Smooth muscle cell (in vitro differentiated cells): ENCODE results near the gene AHCTF1. TPM values are rescaled to one million over a fixed set of nuclear protein-coding genes. Genes with fewer than 3 reads are reported as not detected.

Experiments
- DNase-seq: peaks from one replicate; lab custom pipeline; 2025; ENCODE audit not compliant: unreplicated experiment; lab: John Stamatoyannopoulos, UW
- H2AFZ ChIP-seq: fragments of 200-600 bp; sonication (generic); 2 replicates; pipeline ENCODE4 v1.6.0; 2016; ENCODE audit warnings: antibody characterized with exemption, low read depth, mild to moderate bottlenecking
- H3F3A ChIP-seq: fragments of 200-600 bp; sonication (generic); 2 replicates; pipeline ENCODE4 v1.6.0; 2017; ENCODE audit warnings: antibody characterized with exemption, low read depth
- H3K27ac ChIP-seq: fragments of 200-600 bp; sonication (generic); 2 replicates; pipeline ENCODE4 v1.5.1; 2016; ENCODE audit warnings: low read depth, mild to moderate bottlenecking
- H3K27me3 ChIP-seq: fragments of 200-600 bp; sonication (generic); 2 replicates; pipeline ENCODE4 v1.6.1; 2016; ENCODE audit warnings: low read depth, mild to moderate bottlenecking
- H3K36me3 ChIP-seq: fragments of 200-600 bp; sonication (generic); 2 replicates; pipeline ENCODE4 v1.5.1; 2016; ENCODE audit warnings: low read depth
- H3K4me1 ChIP-seq: fragments of 200-600 bp; sonication (generic); 2 replicates; pipeline ENCODE4 v1.5.1; 2016; ENCODE audit warnings: low read depth
- H3K4me2 ChIP-seq: fragments of 200-600 bp; sonication (generic); 2 replicates; pipeline ENCODE4 v1.6.0; 2016; ENCODE audit warnings: mild to moderate bottlenecking
- H3K4me3 ChIP-seq: fragments of 200-600 bp; sonication (generic); 2 replicates; pipeline ENCODE4 v1.5.1; 2016; ENCODE audit warnings: mild to moderate bottlenecking
- H3K79me2 ChIP-seq: fragments of 200-600 bp; sonication (generic); 2 replicates; pipeline ENCODE4 v1.6.0; 2016; ENCODE audit warnings: low read depth, mild to moderate bottlenecking
- H3K9ac ChIP-seq: fragments of 200-600 bp; sonication (generic); 2 replicates; pipeline ENCODE4 v1.6.0; 2016; ENCODE audit warnings: low read depth
- H3K9me3 ChIP-seq: fragments of 200-600 bp; sonication (generic); replicated peaks from 2 replicates; pipeline ENCODE4 v1.5.1; 2016; ENCODE audit warnings: low read depth
- H4K20me1 ChIP-seq: fragments of 200-600 bp; sonication (generic); 2 replicates; pipeline ENCODE4 v1.6.0; 2016; ENCODE audit warnings: low read depth
- CTCF ChIP-seq: fragments of 200-600 bp; sonication (generic); IDR thresholded peaks from 2 replicates; pipeline ENCODE4 v1.5.1; 2017; ENCODE audit warnings: borderline replicate concordance, mild to moderate bottlenecking, antibody characterized with exemption; ENCODE audit not compliant: insufficient read depth, poor library complexity, severe bottlenecking
- WGBS: methylation state at CpG from one replicate; pipeline ENCODE4 v1.1.7; 2016; ENCODE audit warnings: low lambda C conversion rate; 5-methylcytosine and 5-hydroxymethylcytosine counted together
- polyA plus RNA-seq: library from polyadenylated mRNA; unstranded; fragments of >200 nt; fragmentation: Nextera tagmentation; extraction: Ambion mirVana; gene quantifications from 2 replicates; pipeline ENCODE4 v1.2.1, GENCODE V29; 2016
- total RNA-seq: library from RNA; depleted of rRNA; stranded (reverse); fragments of >200 nt; gene quantifications from 2 replicates; pipeline ENCODE4 v1.2.3, GENCODE V29; 2014

The AHCTF1 gene
- total and polyA plus RNA-seq, 2 experiments from 2014 or later: 7.2 to 34.0 TPM

- Histone ChIP-seq H3K9ac (no peak overlapping the region), H3K9me3 (no peaks in the 10 kb centered on the region), H3K27me3 (no peaks in the 10 kb centered on the region), H3K4me1 (no peaks in the 10 kb centered on the region), H3K4me2 (no peak overlapping the region), H3K4me3 (no peak overlapping the region), H3K36me3 (no peaks in the 10 kb centered on the region), H4K20me1 (no peaks in the 10 kb centered on the region), H3K79me2 (no peaks in the 10 kb centered on the region), H3F3A (no peaks in the 10 kb centered on the region), H2AFZ (no peak overlapping the region), H3K27ac (no peak overlapping the region)
- DNase-seq: no peak
- TF ChIP-seq CTCF: no peak
- 95% methylated on average over 3 of the region's 3 CpGs for WGBS
These were observed 119.8 kb downstream of the AHCTF1 start for GRCh38 chr1:246811985-246812384.

GRCh38 chr1:246809473-246809872 lies 122.3 kb downstream of the AHCTF1 start:
- Histone ChIP-seq H3K9ac (no peak overlapping the region), H3K9me3 (no peaks in the 10 kb centered on the region), H3K36me3 (no peaks in the 10 kb centered on the region), H3K27ac (no peak overlapping the region), H3K4me1 (no peaks in the 10 kb centered on the region), H3K4me2 (no peak overlapping the region), H3K79me2 (no peaks in the 10 kb centered on the region), H2AFZ (no peak overlapping the region), H3F3A (no peaks in the 10 kb centered on the region), H3K4me3 (no peak overlapping the region), H4K20me1 (no peaks in the 10 kb centered on the region), H3K27me3 (no peaks in the 10 kb centered on the region)
- TF ChIP-seq CTCF: no peak
- no peak for DNase-seq
- 97% methylated on average over 6 of the region's 6 CpGs for WGBS

GRCh38 chr1:246805135-246805716 lies 126.5 kb downstream of the AHCTF1 start:
- no peak for TF ChIP-seq CTCF

DNA sequence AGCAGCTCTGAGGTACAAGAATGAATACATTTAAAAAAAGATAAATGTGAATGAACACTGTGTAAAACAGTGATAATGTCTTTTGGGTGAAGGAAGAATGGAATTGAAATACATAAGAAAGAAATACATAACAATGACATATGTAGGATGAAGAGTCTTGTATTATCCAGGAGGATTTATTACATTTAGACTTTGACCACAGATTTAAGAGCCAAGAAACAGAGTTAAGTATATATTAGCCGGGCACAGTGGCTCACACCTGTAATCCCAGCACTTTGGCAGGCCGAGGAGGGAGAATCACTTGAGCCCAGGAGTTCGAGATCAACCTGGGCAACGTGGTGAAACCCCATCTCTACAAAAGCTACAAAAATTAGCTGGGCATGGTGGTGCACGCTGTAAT lies 127.9 kb downstream of the AHCTF1 start:
- no peaks in the 10 kb centered on the region for H3K36me3 ChIP-seq
- no peaks in the 10 kb centered on the region for H3K9me3 ChIP-seq
- no peak for TF ChIP-seq CTCF
- H4K20me1 ChIP-seq: no peaks in the 10 kb centered on the region
- H3F3A ChIP-seq: no peaks in the 10 kb centered on the region
- H3K4me2 ChIP-seq: no peak overlapping the region
- no peaks in the 10 kb centered on the region for H3K79me2 ChIP-seq
- 96% methylated on average over 5 of the region's 5 CpGs for WGBS
- H3K27me3 ChIP-seq: no peaks in the 10 kb centered on the region
- H3K4me3 ChIP-seq: no peak overlapping the region
- H3K9ac ChIP-seq: no peak overlapping the region
- no peaks in the 10 kb centered on the region for H3K4me1 ChIP-seq
- H3K27ac ChIP-seq: no peak overlapping the region
- no peak overlapping the region for H2AFZ ChIP-seq
- no peak for DNase-seq

More at GRCh38 chr1:246805135-246805716, 126.5 kb downstream of the AHCTF1 start:
- Histone ChIP-seq H3K9ac (no peak overlapping the region), H2AFZ (no peak overlapping the region), H3F3A (no peaks in the 10 kb centered on the region), H3K27ac (no peak overlapping the region), H4K20me1 (no peaks in the 10 kb centered on the region), H3K9me3 (no peaks in the 10 kb centered on the region), H3K4me1 (no peaks in the 10 kb centered on the region), H3K4me3 (no peak overlapping the region), H3K4me2 (no peak overlapping the region), H3K36me3 (no peaks in the 10 kb centered on the region), H3K27me3 (no peaks in the 10 kb centered on the region), H3K79me2 (no peaks in the 10 kb centered on the region)
- 70% methylated on average over 10 of the region's 10 CpGs for WGBS
- no peak for DNase-seq
